Activated T-cell treated with anti-CD3 and anti-CD28 coated beads, Interleukin-2, amount 50 U/mL, for 72 hours (primary cell): Measurements from ENCODE around the gene UACA. TPM values are rescaled to one million over a fixed set of nuclear protein-coding genes. Genes with fewer than 3 reads are reported as not detected.

Experiments
- ATAC-seq, 2 donors: fragments of 150-1000 bp; cut with Tn5 transposase; replicated peaks in 1 of 2; 2 replicates each; pipeline ENCODE4 v1.10.0; 2021; ENCODE audit warnings: moderate library complexity in 2 of 2, mild to moderate bottlenecking in 1 of 2
- DNase-seq, 2 donors: peaks; one replicate each; pipeline ENCODE4 v3.0.0; 2021 to 2022; ENCODE audit warnings: mixed read lengths in 1 of 2
- H3K27ac Mint-ChIP-seq: one replicate; pipeline ENCODE4 v1.8.0; 2022; ENCODE audit warnings: mild to moderate bottlenecking, moderate library complexity, mixed read lengths
- H3K27me3 Mint-ChIP-seq: one replicate; pipeline ENCODE4 v1.8.0; 2022; ENCODE audit warnings: low read depth, mixed read lengths
- H3K36me3 Mint-ChIP-seq, 2 donors: one replicate each; pipeline ENCODE4 v1.8.0; 2022; ENCODE audit warnings: mixed read lengths in 2 of 2, mild to moderate bottlenecking in 1 of 2; ENCODE audit not compliant: insufficient read depth in 2 of 2
- H3K4me1 Mint-ChIP-seq: one replicate; pipeline ENCODE4 v1.8.0; 2022; ENCODE audit warnings: low read depth, mixed read lengths
- H3K4me3 Mint-ChIP-seq, 2 donors: one replicate each; pipeline ENCODE4 v1.8.0; 2022; ENCODE audit warnings: mild to moderate bottlenecking in 2 of 2, mixed read lengths in 2 of 2, moderate library complexity in 2 of 2
- H3K9me3 Mint-ChIP-seq, 2 donors: one replicate each; pipeline ENCODE4 v1.8.0; 2022; ENCODE audit warnings: mixed read lengths in 2 of 2
- total RNA-seq, 2 donors: library from RNA; stranded (reverse); gene quantifications; one replicate each; pipeline ENCODE4 v1.2.3, GENCODE V29; 2022

Gene UACA
- total RNA-seq, 2 donors from 2014 or later: 1.9 to 2.0 TPM

- Mint-ChIP-seq H3K4me3 (no peak overlapping the region), H3K9me3 (no peaks in the 10 kb centered on the region), H3K27ac (no peak overlapping the region), H3K36me3 (no peaks in the 10 kb centered on the region), H3K27me3 (peaks cover 41% of the 10 kb centered on the region), H3K4me1 (no peaks in the 10 kb centered on the region)
- ATAC-seq: no peak
- DNase-seq: no peak
Observed at GRCh38 chr15:70704731-70705130, 58.6 kb downstream of the UACA start.

GRCh38 chr15:70704166-70704565 lies 59.2 kb downstream of the UACA start:
- H3K4me1 Mint-ChIP-seq: no peaks in the 10 kb centered on the region
- peaks cover 45% of the 10 kb centered on the region for H3K27me3 Mint-ChIP-seq
- no peak for DNase-seq
- H3K4me3 Mint-ChIP-seq: no peak overlapping the region
- H3K27ac Mint-ChIP-seq: no peak overlapping the region
- H3K36me3 Mint-ChIP-seq: no peaks in the 10 kb centered on the region
- ATAC-seq: no peak
- H3K9me3 Mint-ChIP-seq: no peaks in the 10 kb centered on the region

- Mint-ChIP-seq H3K9me3 (no peaks in the 10 kb centered on the region), H3K27ac (no peak overlapping the region), H3K36me3 (no peaks in the 10 kb centered on the region), H3K27me3 (peaks cover 45% of the 10 kb centered on the region), H3K4me1 (no peaks in the 10 kb centered on the region), H3K4me3 (no peak overlapping the region)
- ATAC-seq (no peak), DNase-seq (no peak)
Observed at GRCh38 chr15:70703096-70703878, 60.1 kb downstream of the UACA start.

DNA sequence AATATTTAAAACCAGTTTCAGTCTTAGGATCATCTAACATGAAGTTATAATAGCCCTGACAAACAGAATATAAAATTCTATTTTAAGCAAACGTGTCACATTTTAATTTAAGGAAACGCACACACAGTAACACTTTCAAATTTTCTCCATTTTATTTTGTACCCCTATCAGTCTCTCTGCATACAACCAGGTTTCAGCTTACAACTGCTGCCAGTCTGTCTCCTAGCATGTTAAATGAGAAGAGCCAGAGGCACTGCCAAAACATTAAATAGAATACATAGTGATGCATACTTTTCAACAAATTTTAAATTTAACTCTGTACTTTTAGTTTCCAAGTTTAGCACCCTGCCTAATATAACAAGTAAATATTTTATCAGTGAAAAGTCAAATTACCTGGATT lies 60.8 kb downstream of the UACA start:
- Mint-ChIP-seq H3K27me3 (peaks cover 45% of the 10 kb centered on the region), H3K4me1 (no peaks in the 10 kb centered on the region)

DNA sequence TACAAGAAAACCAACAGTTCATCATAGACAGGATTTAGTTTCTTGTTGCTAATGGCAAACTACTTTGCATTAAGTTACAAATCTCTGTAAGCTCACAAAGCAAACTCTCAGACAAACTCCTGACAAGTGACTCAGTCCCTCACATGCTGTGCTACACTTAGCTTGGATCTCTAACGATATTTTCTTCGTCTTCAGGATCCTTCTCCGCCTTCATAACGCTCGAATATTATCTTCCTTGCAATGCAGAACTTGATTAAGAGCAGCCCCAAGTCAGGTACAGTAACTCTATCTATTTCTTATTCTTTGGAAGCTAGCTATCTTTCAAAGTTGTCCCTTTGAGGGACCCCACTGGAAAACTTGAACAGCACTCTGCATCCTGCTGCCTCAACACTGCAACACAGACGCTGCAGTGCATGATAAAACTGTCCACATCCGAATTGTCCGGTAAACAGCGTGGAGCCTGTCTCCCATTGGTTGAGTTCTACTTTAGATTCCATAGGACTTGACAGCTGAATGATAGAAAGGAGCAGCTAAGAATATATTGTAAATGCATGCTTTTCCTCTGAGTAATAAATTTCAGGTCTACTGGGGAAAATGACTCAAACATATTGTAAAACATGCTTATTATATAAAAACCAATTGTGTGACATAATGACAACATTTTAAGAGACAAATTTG lies 61.3 kb downstream of the UACA start:
- H3K27ac Mint-ChIP-seq: no peak overlapping the region
- no peaks in the 10 kb centered on the region for H3K9me3 Mint-ChIP-seq
- H3K27me3 Mint-ChIP-seq: peaks cover 48% of the 10 kb centered on the region
- H3K4me1 Mint-ChIP-seq: no peaks in the 10 kb centered on the region
- H3K36me3 Mint-ChIP-seq: no peaks in the 10 kb centered on the region
- H3K4me3 Mint-ChIP-seq: no peak overlapping the region
- ATAC-seq (no peak), DNase-seq (no peak)

More for the DNA sequence above, 60.8 kb downstream of the UACA start:
- Mint-ChIP-seq H3K9me3 (no peaks in the 10 kb centered on the region), H3K27ac (no peak overlapping the region), H3K4me3 (no peak overlapping the region), H3K36me3 (no peaks in the 10 kb centered on the region)
- ATAC-seq: no peak
- no peak for DNase-seq

DNA sequence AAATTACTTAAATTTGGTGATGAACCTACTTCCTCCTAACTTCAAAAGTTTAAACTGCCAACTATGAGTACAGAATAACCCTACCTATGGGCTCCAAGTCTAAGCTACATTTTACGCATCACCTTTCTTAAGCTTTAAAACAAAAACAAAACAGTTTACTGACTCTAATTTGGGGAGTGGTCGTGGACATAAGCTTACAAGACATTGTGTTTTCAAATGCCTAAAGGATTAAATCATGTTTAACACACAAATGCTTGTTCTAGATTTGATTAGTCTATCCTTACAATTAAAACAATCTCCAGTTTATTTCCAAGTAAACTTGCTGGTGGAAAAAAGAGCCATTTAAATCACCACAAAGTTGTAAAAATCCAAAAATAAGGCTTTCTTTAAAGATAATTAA lies 62.2 kb downstream of the UACA start:
- H3K27me3 Mint-ChIP-seq: peaks cover 48% of the 10 kb centered on the region
- ATAC-seq (no peak), DNase-seq (no peak)
- no peaks in the 10 kb centered on the region for H3K36me3 Mint-ChIP-seq
- no peaks in the 10 kb centered on the region for H3K4me1 Mint-ChIP-seq
- H3K4me3 Mint-ChIP-seq: no peak overlapping the region
- H3K27ac Mint-ChIP-seq: no peak overlapping the region
- H3K9me3 Mint-ChIP-seq: no peaks in the 10 kb centered on the region

DNA sequence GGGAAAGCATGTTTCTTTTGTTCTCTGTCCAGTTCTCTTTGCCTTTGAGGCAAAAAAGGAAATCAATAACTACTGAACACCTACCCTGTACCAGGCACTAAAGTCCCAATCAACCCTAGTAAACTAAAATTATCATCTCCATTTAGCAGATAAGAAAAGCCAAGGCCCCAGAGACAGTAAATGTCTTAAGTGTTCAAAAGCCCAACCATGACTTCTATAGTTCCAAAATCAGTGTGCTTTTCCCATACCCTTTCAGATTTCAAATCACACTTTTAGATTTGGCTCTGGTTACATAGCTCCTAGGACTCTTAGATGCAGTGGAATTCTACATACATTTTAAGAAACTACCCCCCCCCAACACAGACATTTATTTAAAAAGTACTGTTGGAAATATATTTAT lies 63.5 kb downstream of the UACA start:
- Mint-ChIP-seq H3K9me3 (no peaks in the 10 kb centered on the region), H3K27ac (no peak overlapping the region), H3K27me3 (peaks cover 44% of the 10 kb centered on the region), H3K4me1 (no peaks in the 10 kb centered on the region), H3K4me3 (no peak overlapping the region), H3K36me3 (no peaks in the 10 kb centered on the region)
- DNase-seq (no peak), ATAC-seq (no peak)

- Mint-ChIP-seq H3K4me1 (no peaks in the 10 kb centered on the region), H3K9me3 (no peaks in the 10 kb centered on the region), H3K27ac (no peak overlapping the region), H3K27me3 (peaks cover 37% of the 10 kb centered on the region), H3K36me3 (no peaks in the 10 kb centered on the region), H3K4me3 (no peak overlapping the region)
- DNase-seq: no peak
- no peak for ATAC-seq
Observed at GRCh38 chr15:70698836-70699390, 64.4 kb downstream of the UACA start.

DNA sequence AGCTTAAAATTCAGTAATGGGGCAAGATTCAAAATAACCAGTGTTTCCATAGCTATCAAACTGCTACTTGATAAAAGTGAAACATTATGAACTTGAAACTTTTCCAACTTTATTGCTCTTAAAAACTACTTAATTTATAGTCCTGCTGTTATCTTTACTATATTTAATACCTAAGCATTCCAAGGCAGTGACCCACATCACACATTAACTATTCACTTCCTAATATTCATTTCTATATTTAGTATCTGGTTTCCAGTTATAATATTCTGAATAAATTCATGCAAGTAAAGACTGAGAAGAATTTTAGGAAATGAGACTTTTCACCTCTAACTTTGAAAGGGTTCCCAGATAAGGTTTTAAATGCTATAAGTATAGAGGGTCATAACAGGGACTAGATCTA lies 64.9 kb downstream of the UACA start:
- no peaks in the 10 kb centered on the region for H3K4me1 Mint-ChIP-seq
- H3K27ac Mint-ChIP-seq: no peak overlapping the region
- no peak overlapping the region for H3K4me3 Mint-ChIP-seq
- ATAC-seq (no peak), DNase-seq (no peak)
- H3K9me3 Mint-ChIP-seq: no peaks in the 10 kb centered on the region
- H3K36me3 Mint-ChIP-seq: no peaks in the 10 kb centered on the region
- H3K27me3 Mint-ChIP-seq: peaks cover 35% of the 10 kb centered on the region

DNA sequence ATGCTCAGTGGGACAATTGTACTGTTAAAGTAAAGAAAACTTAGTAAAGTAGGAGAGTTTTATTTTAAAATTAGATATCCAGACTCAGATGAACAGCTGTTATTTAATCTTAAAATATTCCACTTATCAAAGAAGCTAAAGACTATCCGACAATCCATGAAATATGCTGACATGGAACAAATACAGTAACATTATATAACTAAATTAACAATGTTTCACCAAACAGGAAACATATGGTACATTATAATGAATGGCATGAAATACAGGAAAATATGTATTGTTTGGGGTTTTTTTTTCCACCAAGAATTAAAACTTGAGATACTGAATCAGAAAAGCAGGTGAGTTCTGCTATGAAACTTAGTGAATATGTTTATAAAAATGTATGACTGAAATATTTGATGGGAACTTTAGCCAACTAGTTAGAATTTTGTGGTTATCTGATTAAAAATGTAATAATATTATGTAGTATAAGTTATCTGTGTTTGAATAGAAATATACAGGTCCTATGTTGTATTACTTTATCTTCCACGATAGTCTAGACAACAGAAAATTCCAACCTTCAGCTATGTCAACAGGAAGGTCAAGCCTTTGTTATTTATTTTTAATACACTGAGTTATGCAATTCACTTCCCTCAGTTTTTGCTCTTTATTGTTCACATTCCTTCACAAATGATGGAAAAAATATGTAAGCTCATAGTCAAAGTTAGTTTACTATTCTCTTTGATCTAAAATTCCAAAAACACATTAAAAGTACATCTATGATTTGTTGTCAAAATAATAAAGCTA lies 72.7 kb downstream of the UACA start:
- peaks cover 17% of the 10 kb centered on the region for H3K27me3 Mint-ChIP-seq

DNA sequence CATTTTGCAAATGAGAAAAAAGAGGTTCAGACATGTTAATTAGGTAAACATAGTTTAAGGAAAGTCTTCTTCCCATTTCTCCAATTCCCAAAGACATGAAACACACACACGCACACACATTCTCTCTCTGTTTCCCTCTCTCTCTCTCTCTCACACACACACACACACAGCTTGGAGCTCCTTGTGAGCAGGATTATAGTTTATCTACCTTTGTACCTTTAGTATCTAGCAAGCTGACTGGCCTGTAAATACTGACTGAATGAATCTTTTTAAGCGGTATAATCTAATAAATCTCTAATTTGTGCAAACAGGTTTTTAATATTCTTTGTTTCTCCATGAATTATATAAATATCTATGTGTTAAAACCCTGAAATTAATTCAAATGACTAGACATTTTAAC lies 73.3 kb downstream of the UACA start:
- no peak overlapping the region for H3K27ac Mint-ChIP-seq
- no peaks in the 10 kb centered on the region for H3K4me1 Mint-ChIP-seq
- no peaks in the 10 kb centered on the region for H3K36me3 Mint-ChIP-seq
- ATAC-seq (no peak), DNase-seq (no peak)
- no peak overlapping the region for H3K4me3 Mint-ChIP-seq
- H3K27me3 Mint-ChIP-seq: peaks cover 17% of the 10 kb centered on the region
- no peaks in the 10 kb centered on the region for H3K9me3 Mint-ChIP-seq

More for the DNA sequence above, 72.7 kb downstream of the UACA start:
- no peak for ATAC-seq
- Mint-ChIP-seq H3K36me3 (no peaks in the 10 kb centered on the region), H3K4me1 (no peaks in the 10 kb centered on the region), H3K27ac (no peak overlapping the region), H3K9me3 (no peaks in the 10 kb centered on the region), H3K4me3 (no peak overlapping the region)
- DNase-seq: no peak

DNA sequence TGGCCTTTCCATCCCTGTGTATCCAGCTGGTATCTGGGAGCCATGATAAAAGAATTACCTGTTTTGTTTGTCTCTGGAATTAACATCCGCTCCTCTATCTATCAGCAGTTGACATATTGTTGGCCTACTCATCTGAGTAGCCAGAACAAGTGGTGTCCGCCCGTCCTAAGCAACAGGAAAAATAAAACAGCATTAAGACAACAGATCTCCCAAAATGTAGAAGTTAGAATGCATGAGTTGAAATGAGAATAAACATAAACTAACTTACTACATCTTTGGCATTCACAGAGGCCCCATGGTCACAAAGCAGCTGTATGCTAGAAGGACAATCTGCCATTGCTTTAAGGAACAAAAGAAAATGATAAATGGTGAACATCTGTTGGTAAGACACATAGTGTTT lies 75.9 kb downstream of the UACA start:
- no peak overlapping the region for H3K27ac Mint-ChIP-seq
- H3K4me1 Mint-ChIP-seq: no peaks in the 10 kb centered on the region
- DNase-seq: no peak
- H3K9me3 Mint-ChIP-seq: no peaks in the 10 kb centered on the region
- ATAC-seq: no peak
- H3K4me3 Mint-ChIP-seq: no peak overlapping the region
- H3K27me3 Mint-ChIP-seq: peaks cover 6% of the 10 kb centered on the region
- H3K36me3 Mint-ChIP-seq: no peaks in the 10 kb centered on the region

GRCh38 chr15:70680817-70681216 lies 82.5 kb downstream of the UACA start:
- no peaks in the 10 kb centered on the region for H3K9me3 Mint-ChIP-seq
- peaks cover 10% of the 10 kb centered on the region for H3K27me3 Mint-ChIP-seq
- H3K4me3 Mint-ChIP-seq: no peak overlapping the region
- no peaks in the 10 kb centered on the region for H3K4me1 Mint-ChIP-seq
- DNase-seq: no peak
- H3K27ac Mint-ChIP-seq: no peak overlapping the region
- ATAC-seq: no peak
- H3K36me3 Mint-ChIP-seq: no peaks in the 10 kb centered on the region
